GM12878 (cell line): ENCODE measurements around the gene B3GNT8. TPM values are rescaled to one million over a fixed set of nuclear protein-coding genes. Genes with fewer than 3 reads are reported as not detected.

Source experiments
- ATAC-seq: fragments of 200-7000 bp; cut with Tn5 transposase; 3 replicates; pipeline ENCODE4 v1.9.1; 2020; ENCODE audit warnings: mild to moderate bottlenecking, moderate library complexity
- BruUV-seq: library from RNA; stranded (reverse); fragments of 400-500 nt; replicated peaks from 2 replicates; lab custom pipeline; 2021; lab: Mats Ljungman, UMichigan
- CTCF ChIA-PET: fragments of 300-600 bp; sonication (Branson Sonifier 250); formaldehyde crosslinking; extraction: SDS; loops from one replicate; lab custom pipeline; 2021; ENCODE audit warnings: inconsistent platforms; lab: Yijun Ruan, JAX
- POLR2A ChIA-PET: fragments of 350-600 bp; formaldehyde crosslinking; extraction: SDS; loops from one replicate; lab custom pipeline; 2021; ENCODE audit warnings: inconsistent platforms; lab: Charles Lee
- RAD21 ChIA-PET: fragments of 300-600 bp; sonication (Branson Sonifier 250); formaldehyde crosslinking; loops from one replicate; lab custom pipeline; 2023; ENCODE audit warnings: antibody characterized with exemption; ENCODE audit not compliant: unreplicated experiment; lab: Charles Lee
- SMC1A ChIA-PET: fragments of 300-600 bp; sonication (Branson Sonifier 250); formaldehyde crosslinking; loops from one replicate; lab custom pipeline; 2023; ENCODE audit not compliant: unreplicated experiment, uncharacterized antibody; lab: Charles Lee
- DNase-seq: peaks from one replicate; pipeline ENCODE4 v3.0.0-alpha.2; 2011; ENCODE audit warnings: low read depth, low spot score
- FAIRE-seq: peaks from 3 replicates; lab custom pipeline; 2011; peaks lifted over from hg19 to GRCh38; lab: Jason Lieb, UNC
- H2AFZ ChIP-seq: 2 replicates; pipeline ENCODE4 v1.6.0; 2011; ENCODE audit warnings: low read depth, low read length, control low read depth; ENCODE audit not compliant: control insufficient read depth
- H3K27ac ChIP-seq: 2 replicates; pipeline ENCODE4 v1.5.1; 2011; ENCODE audit warnings: control low read depth; ENCODE audit not compliant: control insufficient read depth, insufficient read depth
- H3K27me3 ChIP-seq, 2 experiments: replicated peaks in 1 of 2; 2 replicates each; pipeline versions ENCODE4 v1.6.0 to v1.6.1; 2011; ENCODE audit warnings: low read length in 1 of 2; ENCODE audit not compliant: control insufficient read depth in 2 of 2, insufficient read depth in 2 of 2
- H3K36me3 ChIP-seq, 2 experiments: 2 replicates each; pipeline ENCODE4 v1.5.1; 2011; ENCODE audit warnings: low read length in 1 of 2; ENCODE audit not compliant: control insufficient read depth in 2 of 2, insufficient read depth in 2 of 2
- H3K4me1 ChIP-seq: 2 replicates; pipeline ENCODE4 v1.6.1; 2011; ENCODE audit warnings: mild to moderate bottlenecking, low read length, moderate library complexity, mixed read lengths; ENCODE audit not compliant: control insufficient read depth, insufficient read depth
- H3K4me2 ChIP-seq: 2 replicates; pipeline ENCODE4 v1.6.0; 2011; ENCODE audit warnings: control low read depth; ENCODE audit not compliant: control insufficient read depth, insufficient read depth
- H3K4me3 ChIP-seq: fragments of 200-600 bp; sonication (generic); 2 replicates; pipeline ENCODE4 v1.5.1; 2016
- H3K79me2 ChIP-seq: 2 replicates; pipeline ENCODE4 v1.6.0; 2011; ENCODE audit warnings: low read length; ENCODE audit not compliant: control insufficient read depth, insufficient read depth
- H3K9ac ChIP-seq: 2 replicates; pipeline ENCODE4 v1.8.0; 2011; ENCODE audit warnings: low read length, control low read depth, mixed read lengths; ENCODE audit not compliant: control insufficient read depth, insufficient read depth
- H3K9me3 ChIP-seq: replicated peaks from 3 replicates; pipeline ENCODE4 v1.5.1; 2011; ENCODE audit warnings: mild to moderate bottlenecking, low read length; ENCODE audit not compliant: control insufficient read depth, insufficient read depth
- H4K20me1 ChIP-seq: 2 replicates; pipeline ENCODE4 v1.6.0; 2011; ENCODE audit not compliant: control insufficient read depth, insufficient read depth
- CTCF ChIP-seq, 3 experiments: IDR thresholded peaks in 2 of 3; conservative IDR thresholded peaks in 1 of 3; 2 replicates each; pipeline ENCODE4 v1.5.1; 2011; ENCODE audit warnings: low read depth in 3 of 3, low read length in 3 of 3, mild to moderate bottlenecking in 3 of 3, control low read depth in 2 of 3, moderate library complexity in 2 of 3, inconsistent platforms in 1 of 3, mixed read lengths in 1 of 3; ENCODE audit not compliant: control insufficient read depth in 2 of 3, insufficient read depth in 1 of 3; ENCODE audit errors: extremely low read depth in 1 of 3
- NR2C2 ChIP-seq: IDR thresholded peaks from 2 replicates; pipeline ENCODE4 v1.6.1; 2011; ENCODE audit warnings: borderline replicate concordance, low read depth; ENCODE audit not compliant: control insufficient read depth, insufficient read length
- NRF1 ChIP-seq: conservative IDR thresholded peaks from 2 replicates; pipeline ENCODE4 v1.6.1; 2011; ENCODE audit warnings: mild to moderate bottlenecking, low read depth, low read length, improper control_type of control experiment
- REST ChIP-seq: IDR thresholded peaks from 2 replicates; pipeline ENCODE4 v1.6.1; 2012; ENCODE audit warnings: mild to moderate bottlenecking, low read depth, low read length
- SIX5 ChIP-seq: IDR thresholded peaks from 2 replicates; pipeline ENCODE4 v1.6.1; 2011; ENCODE audit warnings: mild to moderate bottlenecking, low read depth, low read length, moderate library complexity; ENCODE audit not compliant: severe bottlenecking
- SREBF2 ChIP-seq: IDR thresholded peaks from 2 replicates; pipeline ENCODE4 v1.6.1; 2012; ENCODE audit warnings: mild to moderate bottlenecking, low read length
- in situ Hi-C: fragments of 300-500 bp; cut with MboI; formaldehyde crosslinking; loops from 9 replicates; pipeline ENCODE4 v1.14.3; 2018; ENCODE audit warnings: mixed read lengths
- intact Hi-C: fragments of 100-400 bp; cut with micrococcal nuclease; formaldehyde crosslinking; loops from one replicate; pipeline ENCODE4 v1.14.2; 2022; ENCODE audit not compliant: unreplicated experiment
- polyA plus RNA-seq, 11 experiments: library from polyadenylated mRNA; depleted of rRNA in 4 of 11; unstranded in 6 of 11; stranded (reverse) in 5 of 11; fragments of >200 nt; fragmentation: Nextera tagmentation in 4 of 11; fragmentation: Illumina TruSeq in 1 of 11; extraction: Ambion mirVana in 4 of 11; extraction: Trizol in 1 of 11; gene quantifications; 1 replicate in 1 of 11; 2 replicates in 10 of 11; pipeline versions ENCODE4 v1.2.1 to v1.2.3, GENCODE V29; 2011 to 2016; ENCODE audit warnings: inconsistent platforms in 2 of 11, missing spikeins in 2 of 11, low read depth in 1 of 11
- total RNA-seq, 4 experiments: library from RNA; depleted of rRNA in 3 of 4; stranded (reverse); fragments of >200 nt in 3 of 4; fragmentation: Illumina TruSeq in 1 of 4; extraction: Trizol in 1 of 4; gene quantifications; 2 replicates each; pipeline versions ENCODE4 v1.2.1 to v1.2.3, GENCODE V29; 2013 to 2021

Gene B3GNT8
- total and polyA plus RNA-seq, 10 of the 15 experiments (the other 5 are each of a cell fraction or from before 2014, with no cell fraction given), result 0.06 to 1.2 (median 0.31) TPM; not detected in 4

GRCh38 chr19:41476583-41476982 lies 49.4 kb upstream of the B3GNT8 start:
- ATAC-seq, result peak; percentile 36; the same call in 2 of the 3 replicates

More at GRCh38 chr19:41476583-41476982, 49.4 kb upstream of the B3GNT8 start:
- in situ Hi-C loops, result no loop called here
- H3K9ac ChIP-seq, result no peak overlapping the region
- H3K9me3 ChIP-seq, result peaks cover 2% of the 10 kb centered on the region; the same call in 1 of the 3 replicates
- H3K4me1 ChIP-seq, result peaks cover 3% of the 10 kb centered on the region; the same call in 1 of the 2 replicates
- no peaks in the 10 kb centered on the region for H3K79me2 ChIP-seq
- DNase-seq (no peak), FAIRE-seq (peak; percentile 87)
- no peak overlapping the region for H2AFZ ChIP-seq
- ChIA-PET POLR2A (no interaction called here), RAD21 (no interaction called here), CTCF (interaction anchor here (1.1 kb wide), 1 partner anchor 30 kb away, joined by 3 read pairs; no protein-coding TSS in a partner anchor), SMC1A (no interaction called here)
- intact Hi-C loops, result no loop called here
- no TSS peak for BruUV-seq
- H3K27me3 ChIP-seq, result no peaks in the 10 kb centered on the region
- no peaks in the 10 kb centered on the region for H3K36me3 ChIP-seq
- TF ChIP-seq NRF1 (no peak), REST (no peak), NR2C2 (no peak), SREBF2 (no peak), SIX5 (no peak), CTCF (IDR thresholded peaks at IDR 0.05 in 2 of 3, conservative IDR thresholded peaks at IDR 0.05 in 1 of 3; ENCODE audit: control insufficient read depth in 2 of 3, extremely low read depth in 1 of 3, insufficient read depth in 1 of 3, low read depth in 3 of 3, low read length in 3 of 3) (no peak)
- no peak overlapping the region for H3K27ac ChIP-seq
- no peak overlapping the region for H3K4me3 ChIP-seq
- no peak overlapping the region for H3K4me2 ChIP-seq
- H4K20me1 ChIP-seq, result no peaks in the 10 kb centered on the region
